HCT116 (cell line): ENCODE measurements around the gene CUX1. TPM values are rescaled to one million over a fixed set of nuclear protein-coding genes. Genes with fewer than 3 reads are reported as not detected.
"Not testable (repeated sequence)": the region's sequence is repeated elsewhere in the genome, so short reads cannot be mapped to it uniquely, and the experiment has no call there.

Experiments
- ATAC-seq: fragments of 200-7000 bp; cut with Tn5 transposase; 2 replicates; pipeline ENCODE4 v1.9.1; 2020; ENCODE audit warnings: mild to moderate bottlenecking, moderate library complexity
- BruUV-seq: library from RNA; stranded (reverse); fragments of 400-500 nt; replicated peaks from 2 replicates; lab custom pipeline; 2021; lab: Mats Ljungman, UMichigan
- CTCF ChIA-PET: fragments of 300-600 bp; sonication (Branson Sonifier 250); formaldehyde crosslinking; loops from one replicate; lab custom pipeline; 2021; ENCODE audit warnings: antibody characterized with exemption; lab: Charles Lee
- POLR2A ChIA-PET: fragments of 300-600, 350-600 bp; sonication (Branson Sonifier 250); formaldehyde crosslinking; loops from one replicate; lab custom pipeline; 2021; ENCODE audit warnings: antibody characterized with exemption; lab: Charles Lee
- RAD21 ChIA-PET, 2 experiments: fragments of 300-600 bp; sonication (Branson Sonifier 250); formaldehyde crosslinking; loops; one replicate each; lab custom pipeline; 2023; ENCODE audit warnings: low total read pairs in 2 of 2; ENCODE audit not compliant: uncharacterized antibody in 2 of 2, unreplicated experiment in 2 of 2, low non-redundant PET in 1 of 2; lab: Charles Lee
- DNase-seq: peaks from one replicate; pipeline ENCODE4 v3.0.0-alpha.2; 2010; ENCODE audit warnings: low read depth, low spot score
- H2AFZ ChIP-seq: fragments of 200-600 bp; shearing (Covaris generic), sonication (generic); 2 replicates; pipeline ENCODE4 v1.6.1; 2017; ENCODE audit warnings: low read depth, mixed run types, mixed read lengths, antibody characterized with exemption, low read length; ENCODE audit not compliant: poor library complexity, severe bottlenecking
- H3K27ac ChIP-seq: 2 replicates; pipeline ENCODE4 v1.5.1; 2012; ENCODE audit warnings: low read depth, low read length
- H3K27me3 ChIP-seq: fragments of 200-600 bp; sonication (generic); 2 replicates; pipeline ENCODE4 v1.6.1; 2016; ENCODE audit warnings: mixed run types, low read length, mixed read lengths; ENCODE audit not compliant: insufficient read depth
- H3K36me3 ChIP-seq, 2 experiments: fragments of 200-500 bp in 1 of 2; fragments of 200-600 bp in 1 of 2; sonication (Bioruptor generic) in 1 of 2; sonication (generic) in 1 of 2; 2 replicates each; pipeline versions ENCODE4 v1.5.1 to v1.6.1; 2014 to 2016; ENCODE audit warnings: low read length in 2 of 2, inconsistent platforms in 1 of 2, mixed read lengths in 1 of 2, mixed run types in 1 of 2; ENCODE audit not compliant: insufficient read depth in 2 of 2, control insufficient read depth in 1 of 2
- H3K4me1 ChIP-seq, 2 experiments: fragments of 200-600 bp in 1 of 2; sonication (generic) in 1 of 2; 2 replicates each; pipeline versions ENCODE4 v1.5.1 to v1.6.1; 2012 to 2017; ENCODE audit warnings: low read length in 2 of 2, inconsistent platforms in 1 of 2, mild to moderate bottlenecking in 1 of 2, mixed read lengths in 1 of 2, mixed run types in 1 of 2, moderate library complexity in 1 of 2; ENCODE audit not compliant: insufficient read depth in 2 of 2, control insufficient read depth in 1 of 2
- H3K4me2 ChIP-seq: fragments of 200-600 bp; sonication (generic); 2 replicates; pipeline ENCODE4 v1.6.1; 2017; ENCODE audit warnings: mixed run types, low read length, mixed read lengths
- H3K4me3 ChIP-seq, 2 experiments: fragments of 200-600 bp in 1 of 2; sonication (generic) in 1 of 2; replicated peaks in 1 of 2; 2 replicates each; pipeline ENCODE4 v1.5.1; 2011 to 2016; ENCODE audit warnings: low read length in 2 of 2, control low read depth in 1 of 2, low read depth in 1 of 2, mild to moderate bottlenecking in 1 of 2, mixed read lengths in 1 of 2, mixed run types in 1 of 2
- H3K79me2 ChIP-seq: fragments of 200-600 bp; sonication (generic); 2 replicates; pipeline ENCODE4 v1.6.1; 2017; ENCODE audit warnings: mild to moderate bottlenecking, mixed run types, low read length, moderate library complexity, mixed read lengths; ENCODE audit not compliant: insufficient read depth
- H3K9ac ChIP-seq: fragments of 200-600 bp; sonication (generic); 2 replicates; pipeline ENCODE4 v1.6.1; 2016; ENCODE audit warnings: low read length, mixed read lengths
- H3K9me2 ChIP-seq: fragments of 200-600 bp; sonication (generic), shearing (Covaris generic); 2 replicates; pipeline ENCODE4 v1.6.1; 2017; ENCODE audit warnings: mixed run types, mild to moderate bottlenecking, moderate library complexity; ENCODE audit not compliant: insufficient read depth
- H3K9me3 ChIP-seq, 2 experiments: fragments of 200-500 bp in 1 of 2; fragments of 200-600 bp in 1 of 2; sonication (Bioruptor generic) in 1 of 2; sonication (generic) in 1 of 2; 2 replicates each; pipeline ENCODE4 v1.6.1; 2014 to 2017; ENCODE audit warnings: low read length in 2 of 2, mixed read lengths in 2 of 2, inconsistent platforms in 1 of 2, low read depth in 1 of 2, mild to moderate bottlenecking in 1 of 2, mixed run types in 1 of 2, moderate library complexity in 1 of 2; ENCODE audit not compliant: control insufficient read depth in 1 of 2, insufficient read depth in 1 of 2
- H4K20me1 ChIP-seq: fragments of 200-600 bp; sonication (generic), shearing (Covaris generic); 2 replicates; pipeline ENCODE4 v1.6.1; 2017; ENCODE audit warnings: mixed run types, mild to moderate bottlenecking, moderate library complexity; ENCODE audit not compliant: insufficient read depth
- ATF3 ChIP-seq: IDR thresholded peaks from 2 replicates; pipeline ENCODE4 v1.6.1; 2012
- CBX3 ChIP-seq: IDR thresholded peaks from 2 replicates; pipeline ENCODE4 v1.6.1; 2012; ENCODE audit warnings: low read depth
- EZH2 ChIP-seq: fragments of 200-600 bp; sonication (generic); IDR thresholded peaks from 2 replicates; pipeline ENCODE4 v1.6.1; 2017; ENCODE audit warnings: antibody characterized with exemption, mixed run types
- EZH2phosphoT487 ChIP-seq: fragments of 200-600 bp; IDR thresholded peaks from 2 replicates; pipeline ENCODE4 v1.6.1; 2018; ENCODE audit warnings: antibody characterized with exemption, borderline replicate concordance
- FOSL1 ChIP-seq: IDR thresholded peaks from 2 replicates; pipeline ENCODE4 v1.6.1; 2012; ENCODE audit warnings: low read depth
- POLR2A ChIP-seq: IDR thresholded peaks from 2 replicates; pipeline ENCODE4 v1.7.0; 2011; ENCODE audit warnings: borderline replicate concordance; ENCODE audit not compliant: insufficient read depth, insufficient read length; ENCODE audit errors: extremely low read depth
- POLR2AphosphoS5 ChIP-seq: IDR thresholded peaks from 2 replicates; pipeline ENCODE4 v1.6.1; 2011; ENCODE audit warnings: mild to moderate bottlenecking, low read depth, low read length, moderate library complexity
- RAD21 ChIP-seq: IDR thresholded peaks from 2 replicates; pipeline ENCODE4 v1.6.1; 2012; ENCODE audit warnings: low read depth, mild to moderate bottlenecking
- REST ChIP-seq: IDR thresholded peaks from 2 replicates; pipeline ENCODE4 v1.6.1; 2012; ENCODE audit warnings: low read depth
- SRF ChIP-seq: IDR thresholded peaks from 2 replicates; pipeline ENCODE4 v1.6.1; 2012; ENCODE audit warnings: low read depth
- ZNF274 ChIP-seq: fragments of 200-500 bp; sonication (Bioruptor generic); IDR thresholded peaks from 2 replicates; pipeline ENCODE4 v1.6.1; 2014; ENCODE audit warnings: mild to moderate bottlenecking, low read depth, low read length, inconsistent platforms
- intact Hi-C: fragments of 100-400 bp; cut with micrococcal nuclease; formaldehyde crosslinking; loops from 2 replicates; pipeline ENCODE4 v1.10.0; 2022
- total RNA-seq: library from RNA; stranded (reverse); gene quantifications from one replicate; pipeline ENCODE4 v1.2.1, GENCODE V29; 2021; ENCODE audit not compliant: unreplicated experiment

The CUX1 gene
- total RNA-seq, 1 experiment from 2014 or later = 68.9 TPM

GRCh38 chr7:101867265-101867664 lies 49.8 kb downstream of the CUX1 start:
- RAD21 ChIA-PET = no interaction called here
- CTCF ChIA-PET = no interaction called here

GRCh38 chr7:101867681-101868080 lies 50.3 kb downstream of the CUX1 start:
- H3K79me2 ChIP-seq = peaks cover 97% of the 10 kb centered on the region
- H3K4me2 ChIP-seq, H2AFZ ChIP-seq, POLR2A ChIA-PET, H4K20me1 ChIP-seq, H3K4me3 ChIP-seq, H3K27ac ChIP-seq, H3K9ac ChIP-seq, H3K36me3 ChIP-seq, BruUV-seq, RAD21 ChIA-PET, DNase-seq, H3K27me3 ChIP-seq, intact Hi-C loops, H3K9me3 ChIP-seq, ATAC-seq, H3K9me2 ChIP-seq, CTCF ChIA-PET: not testable (repeated sequence)
- H3K4me1 ChIP-seq = peaks cover 34 to 49% of the 10 kb centered on the region in 2 experiments

More at GRCh38 chr7:101867265-101867664, 49.8 kb downstream of the CUX1 start:
- POLR2A ChIA-PET = no interaction called here
- H3K9me3 ChIP-seq = no peaks in the 10 kb centered on the region
- H2AFZ ChIP-seq = no peak overlapping the region
- H3K4me1 ChIP-seq = peaks cover 35 to 50% of the 10 kb centered on the region in 2 experiments
- H3K9me2 ChIP-seq = no peaks in the 10 kb centered on the region
- TF ChIP-seq CBX3 (no peak), ZNF274 (no peak), ATF3 (no peak), POLR2AphosphoS5 (no peak), EZH2phosphoT487 (no peak), FOSL1 (no peak), POLR2A (no peak), REST (no peak), SRF (no peak), EZH2 (no peak), RAD21 (no peak)
- TF ChIP-seq, all 23 proteins: peak for 0
- no peak overlapping the region for H3K9ac ChIP-seq
- no peaks in the 10 kb centered on the region for H3K36me3 ChIP-seq
- no TSS peak for BruUV-seq
- intact Hi-C loops = no loop called here
- H3K4me3 ChIP-seq = no peak overlapping the region
- DNase-seq (no peak), ATAC-seq (no peak)
- H4K20me1 ChIP-seq = no peaks in the 10 kb centered on the region
- H3K4me2 ChIP-seq = no peak overlapping the region
- H3K27ac ChIP-seq = no peak overlapping the region
- no peaks in the 10 kb centered on the region for H3K27me3 ChIP-seq
- peaks cover 97% of the 10 kb centered on the region for H3K79me2 ChIP-seq
